GM12878 (cell line): ENCODE data around the gene MAP3K4.

Source experiments
- BRCA1 ChIP-seq: IDR thresholded peaks from 2 replicates; pipeline ENCODE4 v1.6.1; 2011; ENCODE audit warnings: low read depth, low read length, improper control_type of control experiment
- ELK1 ChIP-seq: IDR thresholded peaks from 2 replicates; pipeline ENCODE4 v1.6.1; 2012; ENCODE audit warnings: low read depth, low read length, improper control_type of control experiment
- NFYA ChIP-seq: IDR thresholded peaks from 2 replicates; pipeline ENCODE4 v1.6.1; 2011; ENCODE audit warnings: low read depth, mild to moderate bottlenecking, low read length, improper control_type of control experiment, borderline replicate concordance
- PBX3 ChIP-seq: IDR thresholded peaks from 2 replicates; pipeline ENCODE4 v1.6.1; 2011; ENCODE audit warnings: mild to moderate bottlenecking, low read depth, low read length, moderate library complexity; ENCODE audit not compliant: insufficient replicate concordance
- POLR2A ChIP-seq: IDR thresholded peaks from 2 replicates; pipeline ENCODE4 v1.6.1; 2011; ENCODE audit warnings: low read depth, mild to moderate bottlenecking, low read length
- POLR2AphosphoS5 ChIP-seq: IDR thresholded peaks from 2 replicates; pipeline ENCODE4 v1.6.1; 2011; ENCODE audit warnings: mild to moderate bottlenecking, low read length, inconsistent platforms
- ZBTB11 ChIP-seq: fragments of 450-650 bp; formaldehyde crosslinking; IDR thresholded peaks from 2 replicates; pipeline ENCODE4 v1.5.0; 2022; ENCODE audit warnings: mild to moderate bottlenecking, missing genetic modification characterization
- TF ChIP-seq, protein P1 (sequence below), 3 experiments: IDR thresholded peaks in 2 of 3; conservative IDR thresholded peaks in 1 of 3; 2 replicates each; pipeline ENCODE4 v1.5.1; 2011; ENCODE audit warnings: low read depth in 3 of 3, low read length in 3 of 3, mild to moderate bottlenecking in 3 of 3, control low read depth in 2 of 3, moderate library complexity in 2 of 3, inconsistent platforms in 1 of 3, mixed read lengths in 1 of 3; ENCODE audit not compliant: control insufficient read depth in 2 of 3, insufficient read depth in 1 of 3; ENCODE audit errors: extremely low read depth in 1 of 3

DNA sequence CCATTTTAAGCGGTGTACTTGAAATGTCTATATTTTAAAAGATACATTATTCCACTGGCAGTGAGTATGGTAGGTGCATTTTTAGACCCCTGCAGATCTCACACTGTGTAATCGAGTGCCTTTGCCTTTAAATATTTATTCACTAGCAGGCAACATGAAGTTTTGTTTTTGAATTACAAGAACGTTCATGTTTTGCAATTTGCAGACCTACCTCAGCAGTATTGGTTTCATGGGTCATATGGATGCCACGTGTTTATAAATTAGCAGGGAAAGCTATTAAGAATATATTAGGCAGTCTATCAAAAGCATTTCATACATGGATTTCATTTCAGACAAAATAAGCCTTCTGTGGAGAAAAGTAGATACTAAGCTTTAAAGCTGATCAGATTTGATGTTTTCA is 7.2 kb downstream of the MAP3K4 start:
- TF ChIP-seq POLR2AphosphoS5: no peak
- TF ChIP-seq ELK1: no peak
- TF ChIP-seq BRCA1: no peak
- TF ChIP-seq PBX3: no peak
- no peak for TF ChIP-seq POLR2A
- TF ChIP-seq NFYA: no peak
- TF ChIP-seq ZBTB11: no peak
- TF ChIP-seq, protein P1, sequence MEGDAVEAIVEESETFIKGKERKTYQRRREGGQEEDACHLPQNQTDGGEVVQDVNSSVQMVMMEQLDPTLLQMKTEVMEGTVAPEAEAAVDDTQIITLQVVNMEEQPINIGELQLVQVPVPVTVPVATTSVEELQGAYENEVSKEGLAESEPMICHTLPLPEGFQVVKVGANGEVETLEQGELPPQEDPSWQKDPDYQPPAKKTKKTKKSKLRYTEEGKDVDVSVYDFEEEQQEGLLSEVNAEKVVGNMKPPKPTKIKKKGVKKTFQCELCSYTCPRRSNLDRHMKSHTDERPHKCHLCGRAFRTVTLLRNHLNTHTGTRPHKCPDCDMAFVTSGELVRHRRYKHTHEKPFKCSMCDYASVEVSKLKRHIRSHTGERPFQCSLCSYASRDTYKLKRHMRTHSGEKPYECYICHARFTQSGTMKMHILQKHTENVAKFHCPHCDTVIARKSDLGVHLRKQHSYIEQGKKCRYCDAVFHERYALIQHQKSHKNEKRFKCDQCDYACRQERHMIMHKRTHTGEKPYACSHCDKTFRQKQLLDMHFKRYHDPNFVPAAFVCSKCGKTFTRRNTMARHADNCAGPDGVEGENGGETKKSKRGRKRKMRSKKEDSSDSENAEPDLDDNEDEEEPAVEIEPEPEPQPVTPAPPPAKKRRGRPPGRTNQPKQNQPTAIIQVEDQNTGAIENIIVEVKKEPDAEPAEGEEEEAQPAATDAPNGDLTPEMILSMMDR (IDR thresholded peaks at IDR 0.05 in 2 of 3, conservative IDR thresholded peaks at IDR 0.05 in 1 of 3; ENCODE audit: control insufficient read depth in 2 of 3, extremely low read depth in 1 of 3, insufficient read depth in 1 of 3, low read depth in 3 of 3, low read length in 3 of 3): no peak
